Astrocyte (in vitro differentiated cells and primary cell): ENCODE measurements around the gene SPOCK1. TPM values are rescaled to one million over a fixed set of nuclear protein-coding genes. Genes with fewer than 3 reads are reported as not detected.
A peak's percentile ranks its signal among the peaks of the same experiment; 100 is the strongest.

Source experiments
- DNase-seq: peaks from one replicate; pipeline ENCODE4 v3.0.0-alpha.2; 2010; ENCODE audit warnings: low read depth
- FAIRE-seq: peaks from 2 replicates; lab custom pipeline; 2011; peaks lifted over from hg19 to GRCh38; lab: Jason Lieb, UNC
- H2AFZ ChIP-seq: 2 replicates; pipeline ENCODE4 v1.6.0; 2012; ENCODE audit warnings: low read depth, low read length, inconsistent platforms
- H3K27ac ChIP-seq: 2 replicates; pipeline ENCODE4 v1.5.1; 2011; ENCODE audit warnings: low read depth, low read length, inconsistent platforms
- H3K27me3 ChIP-seq: 2 replicates; pipeline ENCODE4 v1.6.0; 2011; ENCODE audit warnings: low read length, inconsistent platforms; ENCODE audit not compliant: insufficient read depth
- H3K36me3 ChIP-seq: 2 replicates; pipeline ENCODE4 v1.5.1; 2011; ENCODE audit warnings: low read length, inconsistent platforms; ENCODE audit not compliant: insufficient read depth
- H3K4me1 ChIP-seq: 2 replicates; pipeline ENCODE4 v1.5.1; 2011; ENCODE audit warnings: low read length, inconsistent platforms; ENCODE audit not compliant: insufficient read depth
- H3K4me2 ChIP-seq: 2 replicates; pipeline ENCODE4 v1.6.0; 2012; ENCODE audit warnings: low read length, inconsistent platforms
- H3K4me3 ChIP-seq: 2 replicates; pipeline ENCODE4 v1.5.1; 2011; ENCODE audit warnings: low read depth, mild to moderate bottlenecking, low read length, inconsistent platforms; ENCODE audit not compliant: insufficient read depth
- H3K79me2 ChIP-seq: 2 replicates; pipeline ENCODE4 v1.6.0; 2012; ENCODE audit warnings: mild to moderate bottlenecking, low read length, inconsistent platforms; ENCODE audit not compliant: insufficient read depth
- H3K9ac ChIP-seq: 2 replicates; pipeline ENCODE4 v1.6.0; 2012; ENCODE audit warnings: mild to moderate bottlenecking, low read length, inconsistent platforms
- H3K9me3 ChIP-seq: 2 replicates; pipeline ENCODE4 v1.5.1; 2012; ENCODE audit warnings: low read depth, mild to moderate bottlenecking, low read length, inconsistent platforms; ENCODE audit not compliant: insufficient read depth
- H4K20me1 ChIP-seq: 2 replicates; pipeline ENCODE4 v1.6.0; 2012; ENCODE audit warnings: low read length, inconsistent platforms; ENCODE audit not compliant: insufficient read depth
- H3K27ac Mint-ChIP-seq: one replicate; pipeline ENCODE4 v1.8.0; 2021; ENCODE audit warnings: mild to moderate bottlenecking, mixed read lengths; ENCODE audit not compliant: unreplicated experiment
- H3K27me3 Mint-ChIP-seq: one replicate; pipeline ENCODE4 v1.8.0; 2021; ENCODE audit warnings: low read depth, mixed read lengths; ENCODE audit not compliant: unreplicated experiment
- H3K36me3 Mint-ChIP-seq: one replicate; pipeline ENCODE4 v1.8.0; 2021; ENCODE audit warnings: low read depth, mixed read lengths; ENCODE audit not compliant: unreplicated experiment
- H3K4me1 Mint-ChIP-seq: one replicate; pipeline ENCODE4 v1.8.0; 2021; ENCODE audit warnings: low read depth, mixed read lengths; ENCODE audit not compliant: unreplicated experiment
- H3K4me3 Mint-ChIP-seq: one replicate; pipeline ENCODE4 v1.8.0; 2021; ENCODE audit warnings: mild to moderate bottlenecking, moderate library complexity, mixed read lengths; ENCODE audit not compliant: unreplicated experiment
- H3K9me3 Mint-ChIP-seq: one replicate; pipeline ENCODE4 v1.8.0; 2021; ENCODE audit warnings: mild to moderate bottlenecking, mixed read lengths; ENCODE audit not compliant: unreplicated experiment
- CTCF ChIP-seq: IDR thresholded peaks from 2 replicates; pipeline ENCODE4 v1.5.1; 2011; ENCODE audit warnings: low read depth, mild to moderate bottlenecking, inconsistent platforms, low read length, moderate library complexity; ENCODE audit not compliant: insufficient read depth
- EZH2 ChIP-seq: IDR thresholded peaks from 2 replicates; pipeline ENCODE4 v1.6.1; 2012; ENCODE audit warnings: mild to moderate bottlenecking, low read length, inconsistent platforms; ENCODE audit not compliant: insufficient read depth
- total RNA-seq: library from RNA; stranded (reverse); gene quantifications from 2 replicates; pipeline ENCODE4 v1.2.1, GENCODE V29; 2021

SPOCK1 gene
- total RNA-seq, 1 donor from 2014 or later, result 53.5 TPM

- Histone ChIP-seq H2AFZ (no peak overlapping the region), H3K27me3 (no peaks in the 10 kb centered on the region), H3K4me3 (no peak overlapping the region), H3K36me3 (no peaks in the 10 kb centered on the region), H3K9me3 (no peaks in the 10 kb centered on the region), H3K4me2 (no peak overlapping the region), H3K27ac (no peak overlapping the region), H3K9ac (no peak overlapping the region), H3K4me1 (peaks cover 10% of the 10 kb centered on the region), H3K79me2 (no peaks in the 10 kb centered on the region), H4K20me1 (peaks cover 18% of the 10 kb centered on the region)
- DNase-seq, result no peak
- Mint-ChIP-seq H3K4me1 (no peaks in the 10 kb centered on the region), H3K36me3 (peaks cover 3% of the 10 kb centered on the region), H3K27me3 (peaks cover 1% of the 10 kb centered on the region), H3K4me3 (no peak overlapping the region), H3K27ac (no peak overlapping the region), H3K9me3 (no peaks in the 10 kb centered on the region)
- FAIRE-seq, result no peak
- TF ChIP-seq EZH2 (no peak), CTCF (no peak)
Observed at GRCh38 chr5:137101544-137101943, 397.6 kb downstream of the SPOCK1 start.

- FAIRE-seq, result no peak
- Histone ChIP-seq H3K4me1 (peaks cover 18% of the 10 kb centered on the region), H3K27me3 (no peaks in the 10 kb centered on the region), H2AFZ (no peak overlapping the region), H4K20me1 (peaks cover 18% of the 10 kb centered on the region), H3K27ac (no peak overlapping the region), H3K79me2 (no peaks in the 10 kb centered on the region), H3K36me3 (no peaks in the 10 kb centered on the region), H3K9me3 (no peaks in the 10 kb centered on the region), H3K4me2 (no peak overlapping the region), H3K4me3 (no peak overlapping the region), H3K9ac (no peak overlapping the region)
- no peaks in the 10 kb centered on the region for H3K9me3 Mint-ChIP-seq
- DNase-seq, result no peak
- no peaks in the 10 kb centered on the region for H3K27me3 Mint-ChIP-seq
- no peaks in the 10 kb centered on the region for H3K36me3 Mint-ChIP-seq
- no peak for TF ChIP-seq EZH2
- TF ChIP-seq CTCF, result no peak
- peak overlapping the region; percentile 13 for H3K27ac Mint-ChIP-seq
- H3K4me1 Mint-ChIP-seq, result peaks cover 4% of the 10 kb centered on the region
- H3K4me3 Mint-ChIP-seq, result no peak overlapping the region
Observed at GRCh38 chr5:137099651-137100050, 399.5 kb downstream of the SPOCK1 start.

- H3K79me2 ChIP-seq, result no peaks in the 10 kb centered on the region
- no peak for TF ChIP-seq CTCF
- H3K4me1 Mint-ChIP-seq, result peaks cover 4% of the 10 kb centered on the region
- H3K27ac Mint-ChIP-seq, result no peak overlapping the region
- H3K4me2 ChIP-seq, result no peak overlapping the region
- H3K27me3 ChIP-seq, result no peaks in the 10 kb centered on the region
- H3K36me3 ChIP-seq, result no peaks in the 10 kb centered on the region
- DNase-seq, result no peak
- no peaks in the 10 kb centered on the region for H3K27me3 Mint-ChIP-seq
- H3K9ac ChIP-seq, result no peak overlapping the region
- H3K27ac ChIP-seq, result no peak overlapping the region
- FAIRE-seq, result no peak
- no peaks in the 10 kb centered on the region for H3K9me3 Mint-ChIP-seq
- peaks cover 18% of the 10 kb centered on the region for H4K20me1 ChIP-seq
- no peak overlapping the region for H2AFZ ChIP-seq
- H3K4me1 ChIP-seq, result peaks cover 18% of the 10 kb centered on the region
- H3K4me3 Mint-ChIP-seq, result no peak overlapping the region
- no peak overlapping the region for H3K4me3 ChIP-seq
- H3K9me3 ChIP-seq, result no peaks in the 10 kb centered on the region
- H3K36me3 Mint-ChIP-seq, result no peaks in the 10 kb centered on the region
Observed at GRCh38 chr5:137098663-137099062, 400.5 kb downstream of the SPOCK1 start.
